ENCODE results near the gene TMEM108. TPM values are rescaled to one million over a fixed set of nuclear protein-coding genes. Genes with fewer than 3 reads are reported as not detected.

TMEM108 gene
- total RNA-seq, 2 experiments from 2014 or later = not detected

- no peak overlapping the region for H3K27ac Mint-ChIP-seq
- H3K9me3 Mint-ChIP-seq (ENCODE audit: low read depth) = no peaks in the 10 kb centered on the region
- no peaks in the 10 kb centered on the region for H3K27me3 Mint-ChIP-seq
- no peak for ATAC-seq
- intact Hi-C loops (cut with DNase I, micrococcal nuclease) = no loop called here
- no peak overlapping the region for H3K4me3 Mint-ChIP-seq
- CTCF ChIA-PET = interaction anchor here (0.7 to 0.8 kb wide), 2 partner anchors 18 to 1459 kb away, joined by 3 read pairs; no protein-coding TSS in a partner anchor
- POLR2A ChIA-PET = no interaction called here
- no peaks in the 10 kb centered on the region for H3K4me1 Mint-ChIP-seq
- no peaks in the 10 kb centered on the region for H3K36me3 Mint-ChIP-seq (ENCODE audit: low read depth)
- no peak for DNase-seq
Measured at GRCh38 chr3:133401374-133402135, 363.4 kb downstream of the TMEM108 start.

DNA sequence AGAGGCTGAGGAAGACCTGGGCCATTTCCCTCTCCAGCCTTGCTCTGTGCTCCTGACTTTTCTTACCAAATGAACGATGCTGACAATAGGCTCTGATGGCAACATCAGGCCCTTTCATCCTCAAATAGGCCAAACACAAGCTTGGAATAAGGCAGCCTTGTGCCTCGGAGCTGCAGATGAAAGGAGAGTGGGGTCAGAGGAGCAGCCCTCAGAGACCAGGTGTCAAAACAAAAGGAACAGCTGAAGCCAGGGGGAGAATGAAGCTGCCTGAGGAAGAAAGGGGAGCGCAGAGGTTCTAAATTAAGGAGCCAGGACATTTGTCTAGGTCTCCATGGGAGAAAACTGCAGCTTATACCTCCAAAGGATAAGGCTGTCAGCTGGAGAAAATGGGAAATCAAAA is 366.7 kb downstream of the TMEM108 start:
- Mint-ChIP-seq H3K4me3 (no peak overlapping the region), H3K27ac (no peak overlapping the region), H3K4me1 (no peaks in the 10 kb centered on the region), H3K36me3 (ENCODE audit: low read depth) (no peaks in the 10 kb centered on the region), H3K9me3 (ENCODE audit: low read depth) (no peaks in the 10 kb centered on the region), H3K27me3 (no peaks in the 10 kb centered on the region)
- ATAC-seq (no peak), DNase-seq (no peak)
- ChIA-PET CTCF (interaction anchor here (0.8 kb wide), 1 partner anchor 10 kb away, joined by 3 read pairs; no protein-coding TSS in a partner anchor), POLR2A (no interaction called here)
- intact Hi-C loops (cut with DNase I, micrococcal nuclease) = no loop called here

GRCh38 chr3:133408366-133408765 is 370.2 kb downstream of the TMEM108 start:
- Mint-ChIP-seq H3K27ac (no peak overlapping the region), H3K27me3 (no peaks in the 10 kb centered on the region), H3K4me1 (peaks cover 3% of the 10 kb centered on the region), H3K9me3 (ENCODE audit: low read depth) (no peaks in the 10 kb centered on the region), H3K36me3 (ENCODE audit: low read depth) (no peaks in the 10 kb centered on the region), H3K4me3 (no peak overlapping the region)
- DNase-seq (no peak), ATAC-seq (no peak)
- intact Hi-C loops (cut with DNase I, micrococcal nuclease) = no loop called here
- ChIA-PET POLR2A (no interaction called here), CTCF (no interaction called here)

DNA sequence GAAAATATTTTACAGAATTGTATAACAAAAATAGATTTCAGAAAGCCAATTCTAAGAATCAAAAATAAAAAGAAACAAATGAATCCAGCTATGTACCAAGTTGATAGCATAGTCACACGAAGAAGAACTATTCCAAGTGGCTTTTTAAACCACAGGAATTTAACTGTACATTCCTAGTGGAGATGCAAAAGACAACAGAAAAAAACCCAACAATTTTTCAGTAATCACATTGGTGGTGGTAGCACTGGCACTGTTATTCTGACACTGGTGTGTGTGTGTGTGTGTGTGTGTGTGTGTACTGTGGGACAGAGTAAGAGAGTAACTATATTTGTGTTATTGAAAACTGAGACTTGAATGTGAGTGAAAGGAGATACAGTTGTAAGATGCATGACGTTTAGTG is 370.8 kb downstream of the TMEM108 start:
- H3K9me3 Mint-ChIP-seq (ENCODE audit: low read depth) = no peaks in the 10 kb centered on the region
- no peaks in the 10 kb centered on the region for H3K36me3 Mint-ChIP-seq (ENCODE audit: low read depth)
- CTCF ChIA-PET = no interaction called here
- H3K4me1 Mint-ChIP-seq = peaks cover 3% of the 10 kb centered on the region
- ATAC-seq = no peak
- H3K27me3 Mint-ChIP-seq = no peaks in the 10 kb centered on the region
- no peak overlapping the region for H3K4me3 Mint-ChIP-seq
- POLR2A ChIA-PET = no interaction called here
- no peak overlapping the region for H3K27ac Mint-ChIP-seq
- no peak for DNase-seq
- intact Hi-C loops (cut with DNase I, micrococcal nuclease) = no loop called here

GRCh38 chr3:133410191-133410892 is 372.2 kb downstream of the TMEM108 start:
- POLR2A ChIA-PET = interaction anchor here (0.6 kb wide), 1 partner anchor 20 kb away, joined by 3 read pairs; no protein-coding TSS in a partner anchor
- intact Hi-C loops (cut with DNase I, micrococcal nuclease) = no loop called here
- H3K36me3 Mint-ChIP-seq (ENCODE audit: low read depth) = no peaks in the 10 kb centered on the region
- H3K27ac Mint-ChIP-seq = no peak overlapping the region
- no peaks in the 10 kb centered on the region for H3K27me3 Mint-ChIP-seq
- CTCF ChIA-PET = interaction anchor here (0.6 kb wide), 1 partner anchor 1435 kb away, joined by 5 read pairs; no protein-coding TSS in a partner anchor
- no peaks in the 10 kb centered on the region for H3K9me3 Mint-ChIP-seq (ENCODE audit: low read depth)
- DNase-seq = no peak
- H3K4me3 Mint-ChIP-seq = no peak overlapping the region
- ATAC-seq = no peak
- peaks cover 3% of the 10 kb centered on the region for H3K4me1 Mint-ChIP-seq

GRCh38 chr3:133412183-133413132 is 374.3 kb downstream of the TMEM108 start:
- CTCF ChIA-PET = interaction anchor here (0.9 to 1.8 kb wide), 4 partner anchors 9 to 28 kb away, joined by 3 to 6 read pairs (median 4); no protein-coding TSS in a partner anchor
- Mint-ChIP-seq H3K4me1 (peaks cover 3% of the 10 kb centered on the region), H3K27ac (no peak overlapping the region)

DNA sequence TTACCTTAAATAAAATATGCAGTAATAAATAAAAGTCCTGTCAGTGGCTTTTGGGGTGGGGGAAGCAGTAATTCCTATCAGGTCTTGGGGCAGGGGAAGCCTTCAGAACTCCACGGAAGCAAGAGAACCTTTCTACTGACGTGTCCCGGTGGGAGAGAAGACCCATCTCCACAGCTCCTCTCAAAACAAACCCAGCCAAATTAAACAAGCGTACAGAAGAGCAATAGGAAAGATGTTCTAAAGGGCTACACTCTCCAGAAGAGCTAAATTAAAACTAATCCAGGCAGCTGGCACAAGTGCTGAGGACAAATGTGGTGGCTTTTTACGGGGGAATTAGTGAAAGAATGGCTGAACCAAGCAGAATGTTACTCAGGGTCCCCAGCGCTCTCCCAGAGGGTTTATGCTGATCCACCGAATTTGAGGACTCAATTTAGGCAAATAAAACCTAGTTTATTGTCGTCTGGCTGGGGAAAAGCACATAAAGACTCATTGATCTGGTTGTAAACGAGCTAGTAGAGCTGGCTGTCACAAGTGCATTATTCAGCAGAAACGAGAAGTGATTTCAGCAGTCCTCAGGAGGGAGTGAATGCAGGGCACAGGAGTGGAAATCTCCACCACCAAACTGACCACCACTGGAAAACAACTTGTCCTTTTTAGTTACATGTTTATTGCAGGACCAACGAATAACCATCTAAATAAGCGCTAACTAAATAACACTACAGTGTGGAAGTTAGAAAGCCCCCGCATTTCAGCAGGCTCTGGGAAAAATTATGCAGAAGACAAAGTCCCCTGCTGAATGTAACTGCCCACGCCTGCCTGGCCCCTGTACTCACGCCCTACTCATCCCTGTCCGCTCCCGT is 375.2 kb downstream of the TMEM108 start:
- no peaks in the 10 kb centered on the region for H3K9me3 Mint-ChIP-seq (ENCODE audit: low read depth)
- no peaks in the 10 kb centered on the region for H3K36me3 Mint-ChIP-seq (ENCODE audit: low read depth)
- intact Hi-C loops (cut with DNase I, micrococcal nuclease) = no loop called here
- no peak overlapping the region for H3K4me3 Mint-ChIP-seq
- H3K27ac Mint-ChIP-seq = no peak overlapping the region
- peak; percentile 21 for DNase-seq
- peak; percentile 30 for ATAC-seq
- H3K4me1 Mint-ChIP-seq = peaks cover 3% of the 10 kb centered on the region
- no peaks in the 10 kb centered on the region for H3K27me3 Mint-ChIP-seq
- POLR2A ChIA-PET = no interaction called here
- CTCF ChIA-PET = interaction anchor here (0.7 to 1.8 kb wide), 5 partner anchors 9 to 125 kb away, joined by 3 to 6 read pairs (median 3); no protein-coding TSS in a partner anchor

More at GRCh38 chr3:133412183-133413132, 374.3 kb downstream of the TMEM108 start:
- Mint-ChIP-seq H3K4me3 (no peak overlapping the region), H3K9me3 (ENCODE audit: low read depth) (no peaks in the 10 kb centered on the region), H3K27me3 (no peaks in the 10 kb centered on the region), H3K36me3 (ENCODE audit: low read depth) (no peaks in the 10 kb centered on the region)
- ATAC-seq (no peak), DNase-seq (no peak)
- POLR2A ChIA-PET = no interaction called here
- intact Hi-C loops (cut with DNase I, micrococcal nuclease) = no loop called here

DNA sequence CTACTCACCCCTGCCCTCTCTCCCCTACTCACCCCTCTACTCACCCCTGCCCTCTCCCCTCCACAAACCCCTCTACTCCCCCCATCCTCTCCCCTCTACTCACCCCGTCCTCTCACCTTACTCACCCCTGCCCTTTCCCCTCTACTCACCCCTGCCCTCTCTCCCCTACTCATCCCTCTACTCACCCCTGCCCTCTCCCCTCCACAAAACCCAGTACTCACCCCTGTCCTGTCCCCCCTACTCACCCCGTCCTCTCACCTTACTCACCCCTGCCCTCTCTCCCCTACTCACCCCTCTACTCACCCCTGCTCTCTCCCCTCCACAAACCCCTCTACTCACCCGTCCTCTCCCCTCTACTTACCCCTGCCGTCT is 375.8 kb downstream of the TMEM108 start:
- no peak overlapping the region for H3K4me3 Mint-ChIP-seq
- H3K27ac Mint-ChIP-seq = no peak overlapping the region
- ATAC-seq (no peak), DNase-seq (no peak)
- no peaks in the 10 kb centered on the region for H3K9me3 Mint-ChIP-seq (ENCODE audit: low read depth)
- intact Hi-C loops (cut with DNase I, micrococcal nuclease) = no loop called here
- H3K27me3 Mint-ChIP-seq = no peaks in the 10 kb centered on the region
- ChIA-PET POLR2A (no interaction called here), CTCF (interaction anchor here (0.7 to 1.2 kb wide), 3 partner anchors 10 to 124 kb away, joined by 3 to 5 read pairs (median 3); no protein-coding TSS in a partner anchor)
- H3K4me1 Mint-ChIP-seq = peaks cover 3% of the 10 kb centered on the region
- H3K36me3 Mint-ChIP-seq (ENCODE audit: low read depth) = no peaks in the 10 kb centered on the region

DNA sequence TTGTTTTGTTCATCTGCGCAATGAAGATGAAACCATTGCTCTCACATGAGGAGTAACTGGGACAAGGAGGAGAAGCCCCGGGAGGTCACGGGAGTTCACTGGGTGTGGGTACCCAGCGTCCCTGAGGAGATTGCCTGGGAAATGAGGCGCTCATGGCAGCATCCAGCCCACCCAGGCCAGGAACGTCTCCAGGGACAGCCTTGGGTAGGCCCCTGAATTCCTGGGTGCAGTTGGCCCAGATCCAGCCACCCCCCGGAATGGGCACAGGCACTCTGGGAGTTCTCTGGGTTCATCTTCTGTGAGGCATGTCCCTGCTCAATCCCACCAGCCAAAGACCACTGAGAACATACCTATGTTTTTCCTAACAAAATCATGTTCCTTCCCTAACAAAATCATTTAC is 380.2 kb downstream of the TMEM108 start:
- Mint-ChIP-seq H3K27me3 (no peaks in the 10 kb centered on the region), H3K4me3 (no peak overlapping the region), H3K9me3 (ENCODE audit: low read depth) (no peaks in the 10 kb centered on the region), H3K36me3 (ENCODE audit: low read depth) (no peaks in the 10 kb centered on the region), H3K4me1 (no peaks in the 10 kb centered on the region), H3K27ac (no peak overlapping the region)
- ATAC-seq = no peak
- no peak for DNase-seq
- CTCF ChIA-PET = no interaction called here
- intact Hi-C loops (cut with DNase I, micrococcal nuclease) = no loop called here
- POLR2A ChIA-PET = no interaction called here

DNA sequence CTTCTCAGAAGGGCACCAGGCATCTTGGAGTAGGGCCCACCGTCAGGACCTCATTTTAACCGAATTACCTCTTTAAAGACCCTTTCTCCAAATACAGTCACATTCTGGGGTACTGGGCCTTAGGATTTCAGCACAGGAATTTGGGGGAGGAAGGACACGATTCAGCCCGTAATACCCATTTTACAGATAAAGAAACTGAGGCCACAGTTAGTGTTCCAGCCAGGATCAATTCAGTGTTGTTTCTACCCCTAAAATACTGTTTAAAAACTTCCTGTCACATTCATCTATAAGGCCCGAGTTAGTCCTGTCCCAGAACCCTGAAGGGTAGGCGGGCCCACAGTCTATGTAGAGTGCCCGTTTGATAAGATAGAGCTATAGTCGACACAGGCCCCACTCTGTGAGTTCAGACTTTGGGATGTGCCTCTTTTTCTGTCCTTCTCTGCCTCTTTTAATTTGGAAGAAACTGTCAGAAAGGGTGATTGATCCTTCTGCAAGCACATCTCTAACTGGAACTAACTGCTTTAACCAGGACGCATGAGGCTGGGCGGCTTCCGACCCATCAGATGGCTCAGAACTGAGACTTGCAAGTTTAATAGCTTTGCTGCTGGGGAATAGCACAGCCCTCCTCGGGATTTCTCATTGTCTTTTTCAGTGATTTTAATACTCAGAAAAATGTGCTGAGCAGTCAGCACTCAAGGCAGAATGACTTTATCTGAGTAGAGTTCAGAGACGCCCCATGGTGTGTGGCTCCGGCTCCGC is 381.1 kb downstream of the TMEM108 start:
- ATAC-seq (no peak), DNase-seq (no peak)
- Mint-ChIP-seq H3K4me1 (peaks cover 4% of the 10 kb centered on the region), H3K36me3 (ENCODE audit: low read depth) (no peaks in the 10 kb centered on the region), H3K27ac (no peak overlapping the region), H3K4me3 (no peak overlapping the region), H3K9me3 (ENCODE audit: low read depth) (no peaks in the 10 kb centered on the region), H3K27me3 (no peaks in the 10 kb centered on the region)
- intact Hi-C loops (cut with DNase I, micrococcal nuclease) = no loop called here
- POLR2A ChIA-PET = no interaction called here
- CTCF ChIA-PET = interaction anchor here (0.6 to 0.7 kb wide), 2 partner anchors 29 to 165 kb away, joined by 3 read pairs; no protein-coding TSS in a partner anchor
